HG03460 (cell line): ENCODE data around the gene CTNNBL1.

Source experiments
- ATAC-seq: cut with Tn5 transposase; IDR thresholded peaks from one replicate; pipeline ENCODE4 v1.9.1; 2021; ENCODE audit not compliant: unreplicated experiment

Gene CTNNBL1

GRCh38 chr20:37808233-37809070 is 114.6 kb downstream of the CTNNBL1 start:
- ATAC-seq: no peak

DNA sequence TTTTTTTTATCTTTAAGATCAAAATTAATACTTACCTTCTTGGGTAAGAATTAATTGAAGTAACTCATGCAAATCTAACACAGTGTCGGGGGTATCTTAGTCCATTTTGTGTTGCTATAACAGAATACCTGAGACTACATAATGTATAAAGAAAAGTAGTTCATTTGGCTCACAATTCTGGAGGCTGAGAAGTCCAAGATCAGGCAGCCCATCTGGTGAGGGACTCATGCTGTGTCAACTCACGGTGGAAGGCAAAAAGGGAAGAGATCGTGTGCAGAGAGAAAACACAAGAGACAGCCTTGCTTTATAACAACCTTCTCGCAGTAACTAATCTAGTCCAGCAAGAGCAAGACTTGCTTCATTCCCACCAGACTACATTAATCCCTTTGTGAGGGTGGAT is 116.2 kb downstream of the CTNNBL1 start:
- ATAC-seq: no peak

- no peak for ATAC-seq
Observed at GRCh38 chr20:37816003-37816402, 122.2 kb downstream of the CTNNBL1 start.

DNA sequence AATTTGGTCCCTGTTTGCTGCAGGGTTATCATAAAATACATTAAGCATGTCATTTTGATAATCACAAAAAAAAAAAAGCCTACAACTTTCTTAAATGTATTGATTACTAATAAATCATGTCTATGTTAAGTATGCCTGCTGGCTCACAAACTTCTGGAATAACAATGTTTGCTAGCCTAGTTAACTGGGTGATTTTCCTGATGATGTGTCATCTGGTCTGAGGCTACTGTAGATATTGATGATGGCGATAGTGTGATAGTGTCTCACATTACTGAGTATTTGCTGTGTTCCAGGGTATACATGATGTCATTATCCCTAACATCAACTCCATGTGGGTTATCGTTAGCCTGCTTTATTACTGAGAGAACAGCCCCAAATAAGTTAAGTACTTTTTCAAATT is 122.9 kb downstream of the CTNNBL1 start:
- no peak for ATAC-seq

DNA sequence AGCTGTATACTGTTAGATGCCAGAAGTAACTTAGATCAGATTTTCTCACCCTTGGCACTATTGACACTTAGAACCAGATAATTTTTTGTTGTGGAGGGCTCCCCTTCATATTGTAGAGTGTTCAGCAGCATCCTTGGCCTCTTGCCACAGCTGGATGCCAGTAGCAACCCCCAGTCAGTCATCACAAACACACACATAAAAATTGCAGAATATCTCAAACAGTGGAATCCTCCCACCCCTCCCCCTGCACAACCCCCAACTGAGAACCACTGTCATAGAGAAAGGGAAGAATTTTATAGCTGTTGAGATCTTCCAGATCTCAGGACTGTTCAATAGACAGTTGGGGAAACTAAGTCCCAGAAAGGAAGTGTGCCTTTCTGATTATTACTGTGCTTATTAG is 127.9 kb downstream of the CTNNBL1 start:
- no peak for ATAC-seq

DNA sequence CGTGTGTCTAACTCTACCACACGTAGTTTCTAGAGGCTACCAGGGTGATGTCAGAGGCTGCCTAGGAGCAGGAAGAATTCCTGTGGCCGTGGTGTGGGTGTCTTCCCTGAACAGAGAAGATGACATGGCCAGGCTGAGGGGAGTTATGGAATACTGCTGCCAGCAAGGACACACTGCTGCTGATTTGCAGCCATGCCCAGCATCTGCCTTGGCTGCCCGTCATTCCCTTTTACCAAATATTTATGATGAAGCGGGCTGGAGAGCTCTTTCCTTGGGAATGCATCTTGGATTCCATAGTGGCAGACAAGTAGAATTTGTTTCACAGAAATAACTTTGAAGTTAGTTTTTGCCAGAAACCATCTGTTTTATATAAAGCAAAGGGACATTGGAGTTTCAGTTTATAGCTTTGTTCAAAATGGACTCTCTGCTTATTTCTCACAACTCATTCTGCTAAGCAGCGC is 128.3 kb downstream of the CTNNBL1 start:
- ATAC-seq: no peak

- ATAC-seq: no peak
Observed at GRCh38 chr20:37823296-37823980, 129.6 kb downstream of the CTNNBL1 start.

GRCh38 chr20:37827605-37828004 is 133.8 kb downstream of the CTNNBL1 start:
- no peak for ATAC-seq

DNA sequence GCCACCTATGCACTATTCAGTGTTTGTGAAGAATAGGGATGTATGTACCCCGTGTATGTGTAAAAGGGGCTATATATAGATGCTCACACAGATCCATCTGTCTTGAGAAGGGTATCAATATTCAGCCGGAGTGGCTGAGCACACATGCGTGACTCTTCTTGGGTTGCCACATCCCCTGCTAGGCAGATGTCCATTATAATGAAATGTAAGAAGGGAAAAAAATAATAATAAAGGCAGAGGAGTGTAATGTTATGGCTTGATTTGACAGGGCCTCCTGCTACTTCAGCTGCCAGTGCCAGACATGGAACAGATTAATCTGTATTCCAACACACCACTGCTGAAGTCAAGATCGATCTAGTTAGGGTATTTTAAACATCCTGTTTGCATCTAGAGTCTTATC is 134.9 kb downstream of the CTNNBL1 start:
- no peak for ATAC-seq

GRCh38 chr20:37829128-37829527 is 135.3 kb downstream of the CTNNBL1 start:
- no peak for ATAC-seq

GRCh38 chr20:37833221-37833896 is 139.5 kb downstream of the CTNNBL1 start:
- ATAC-seq: no peak

DNA sequence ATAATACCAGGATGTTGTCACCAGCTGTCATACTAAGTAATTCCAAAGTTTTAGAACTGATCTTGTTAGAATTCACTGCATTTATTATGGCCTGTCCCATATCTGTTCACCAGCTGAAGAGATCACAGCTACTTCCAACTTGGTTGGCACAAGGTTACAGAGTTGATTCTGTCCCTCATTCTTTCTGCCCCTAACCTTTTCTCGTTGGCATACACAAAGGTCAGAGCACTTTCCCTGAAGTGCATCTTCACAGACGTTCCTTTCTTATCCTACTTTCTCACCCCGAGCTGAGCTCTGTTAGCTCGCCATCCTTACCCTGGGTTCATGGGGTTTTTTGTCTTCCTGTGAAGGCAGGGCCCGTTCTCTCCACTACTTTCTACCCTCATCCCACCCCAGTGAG is 143.1 kb downstream of the CTNNBL1 start:
- ATAC-seq: no peak

GRCh38 chr20:37837924-37838323 is 144.1 kb downstream of the CTNNBL1 start:
- no peak for ATAC-seq

GRCh38 chr20:37838769-37839431 is 145.1 kb downstream of the CTNNBL1 start:
- no peak for ATAC-seq

- ATAC-seq: no peak
Observed at GRCh38 chr20:37839432-37839827, 145.6 kb downstream of the CTNNBL1 start.

DNA sequence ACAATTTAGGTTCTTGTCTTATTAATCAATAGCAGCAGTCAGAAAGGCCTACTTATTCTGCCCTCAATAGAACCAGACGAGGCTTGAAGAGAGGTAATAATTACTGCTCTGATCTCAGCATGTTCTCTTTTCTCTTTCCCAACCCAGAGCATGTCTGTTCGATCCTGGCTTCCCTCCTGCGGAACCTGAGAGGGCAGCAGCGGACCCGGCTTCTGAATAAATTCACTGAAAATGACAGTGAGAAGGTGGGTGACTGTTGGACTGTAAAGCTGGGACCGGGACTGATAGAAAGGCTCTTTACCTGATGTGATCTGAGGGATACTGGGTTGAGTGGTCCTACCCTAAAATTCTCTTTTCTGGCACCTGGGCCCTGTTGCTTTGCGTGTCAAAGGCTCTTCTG is 146.1 kb downstream of the CTNNBL1 start:
- no peak for ATAC-seq

DNA sequence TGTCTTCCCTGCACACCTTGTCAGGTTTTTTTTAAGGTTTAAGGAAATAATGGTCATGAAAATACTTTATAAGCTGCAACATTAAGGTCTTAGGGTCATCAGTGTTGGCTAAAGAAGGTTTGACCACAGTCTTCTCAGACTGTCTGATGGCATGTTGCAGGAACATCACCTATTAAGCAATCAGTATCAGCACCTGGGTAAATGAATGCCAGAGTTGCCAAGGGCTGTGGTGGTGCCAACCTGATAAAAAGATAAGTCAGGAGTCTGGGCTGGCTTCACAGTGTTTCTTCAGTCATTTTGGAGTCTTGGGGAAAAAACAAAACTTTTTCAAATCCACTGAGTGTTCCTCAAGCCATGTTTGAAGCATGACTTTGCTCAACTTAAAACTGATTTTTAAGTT is 147.6 kb downstream of the CTNNBL1 start:
- ATAC-seq: no peak

DNA sequence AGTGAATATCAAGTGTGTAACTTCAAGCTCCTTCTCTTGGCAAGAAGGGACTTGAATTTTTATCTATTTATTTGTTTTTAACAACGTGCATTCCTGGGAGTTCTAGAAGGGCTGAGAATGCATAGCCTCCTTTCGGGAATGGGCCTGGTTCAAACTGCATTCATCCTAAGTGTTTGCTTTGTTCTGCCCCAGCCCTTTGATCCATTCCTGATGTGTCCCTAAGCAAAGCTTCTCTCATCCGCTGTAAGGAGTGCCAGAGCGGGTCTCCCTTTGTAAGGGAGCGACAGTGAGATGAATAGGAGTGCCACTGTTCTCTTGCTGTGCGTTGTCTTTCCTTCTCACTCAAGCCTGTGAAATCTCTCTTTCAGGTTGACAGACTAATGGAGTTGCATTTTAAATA is 148.1 kb downstream of the CTNNBL1 start:
- no peak for ATAC-seq

DNA sequence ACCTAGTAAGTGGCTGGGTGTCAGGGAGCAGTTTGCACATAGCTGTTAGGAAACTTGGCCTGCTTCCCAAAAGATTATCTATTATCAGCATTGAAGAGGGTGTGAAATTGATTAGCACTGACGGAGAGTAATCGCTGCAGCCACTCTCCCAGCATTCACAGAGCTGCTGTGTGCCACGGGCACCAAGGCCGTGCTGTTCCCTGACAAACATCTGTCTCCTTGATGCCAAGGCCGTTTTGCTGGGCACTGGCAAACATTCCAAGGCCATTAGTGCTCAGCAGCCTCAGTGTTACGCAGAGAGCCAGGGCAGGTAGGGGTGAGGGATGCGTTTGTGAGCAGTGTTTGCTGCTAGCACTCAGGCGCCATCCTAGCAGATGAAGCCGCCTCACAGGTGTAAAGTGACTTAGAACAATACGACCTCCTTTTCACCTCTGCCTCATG is 151.4 kb downstream of the CTNNBL1 start:
- no peak for ATAC-seq

- no peak for ATAC-seq
Observed at GRCh38 chr20:37845878-37846277, 152.0 kb downstream of the CTNNBL1 start.

DNA sequence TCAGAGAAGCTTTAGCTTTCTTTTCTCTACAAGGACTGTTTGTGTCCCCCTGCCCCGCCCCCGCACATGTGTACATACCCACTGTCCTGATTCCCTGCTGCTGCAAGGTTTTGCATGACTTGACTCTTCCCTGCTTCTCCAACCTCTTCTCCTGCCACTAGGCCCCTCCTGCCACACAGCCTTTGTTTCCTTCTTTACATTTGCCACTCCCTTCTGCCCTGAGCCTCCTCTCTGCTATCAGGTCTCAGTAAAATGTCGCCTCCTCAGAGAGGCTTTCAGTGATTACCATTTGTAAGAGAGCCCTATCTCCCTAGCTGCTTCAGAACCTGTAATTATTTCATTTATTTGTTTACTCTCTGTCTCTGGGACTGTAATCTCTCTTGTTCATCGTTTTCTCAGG is 152.7 kb downstream of the CTNNBL1 start:
- ATAC-seq: no peak
